ENCODE measurements around the gene LCOR.

DNA sequence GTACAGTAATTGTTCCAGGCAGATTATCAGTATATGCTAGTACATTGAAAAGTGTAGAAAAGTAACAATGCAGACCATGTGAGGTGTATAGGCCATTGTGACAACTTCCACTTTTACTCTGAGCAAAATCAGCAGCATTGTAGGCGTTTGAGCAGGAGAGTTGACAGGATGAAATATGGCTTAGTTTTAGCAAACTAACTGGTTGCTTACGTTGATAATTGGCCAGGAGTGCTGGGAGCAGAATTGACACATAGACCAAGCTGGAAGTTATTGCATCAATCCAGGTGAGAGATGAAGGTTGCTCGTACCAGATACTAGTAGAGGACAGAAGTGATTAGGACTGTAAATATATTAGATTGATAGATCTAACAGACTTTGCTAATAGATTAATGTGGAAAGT is 46.0 kb downstream of the LCOR start:
- TF ChIP-seq GATA2 (IDR thresholded peaks at IDR 0.05; ENCODE audit: low read depth, low read length) = no peak
- no peak for TF ChIP-seq GATA3 (IDR thresholded peaks at IDR 0.05; ENCODE audit: low read depth, low read length)

All from SH-SY5Y (cell line).